Parathyroid adenoma (tissue), 2 donors: Measurements from ENCODE around the gene TMEM176B.

Experiments used
- H2AFZ ChIP-seq: fragments of 300-600 bp; sonication (generic); one replicate; pipeline ENCODE4 v1.7.0; 2017; ENCODE audit warnings: antibody characterized with exemption, mild to moderate bottlenecking
- H3K27ac ChIP-seq: fragments of 300-600 bp; sonication (generic); one replicate; pipeline ENCODE4 v1.7.0; 2017
- H3K27me3 ChIP-seq: fragments of 300-600 bp; sonication (generic); one replicate; pipeline ENCODE4 v1.7.0; 2017; ENCODE audit warnings: low read length; ENCODE audit not compliant: control insufficient read depth, insufficient read depth
- H3K36me3 ChIP-seq: fragments of 300-600 bp; sonication (generic); one replicate; pipeline ENCODE4 v1.7.0; 2017; ENCODE audit warnings: low read length; ENCODE audit not compliant: control insufficient read depth, insufficient read depth
- H3K4me1 ChIP-seq: fragments of 300-600 bp; sonication (generic); one replicate; pipeline ENCODE4 v1.7.0; 2017; ENCODE audit warnings: control low read depth
- H3K4me2 ChIP-seq: fragments of 300-600 bp; sonication (generic); one replicate; pipeline ENCODE4 v1.7.0; 2017; ENCODE audit warnings: low read length
- H3K4me3 ChIP-seq: fragments of 300-600 bp; sonication (generic); one replicate; pipeline ENCODE4 v1.7.0; 2017; ENCODE audit warnings: low read depth, low read length
- H3K79me2 ChIP-seq: fragments of 300-600 bp; sonication (generic); one replicate; pipeline ENCODE4 v1.7.0; 2017; ENCODE audit warnings: control low read depth
- H3K9ac ChIP-seq: fragments of 300-600 bp; sonication (generic); one replicate; pipeline ENCODE4 v1.7.0; 2017; ENCODE audit warnings: mild to moderate bottlenecking
- H3K9me3 ChIP-seq: fragments of 300-600 bp; sonication (generic); one replicate; pipeline ENCODE4 v1.7.0; 2017; ENCODE audit warnings: low read length; ENCODE audit not compliant: control insufficient read depth
- TF ChIP-seq, protein P1 (sequence below): fragments of 300-600 bp; sonication (generic); IDR thresholded peaks from one replicate; pipeline ENCODE4 v1.7.0; 2017; ENCODE audit warnings: antibody characterized with exemption, mild to moderate bottlenecking
- donor health status: primary hyperparathyroidism.

The TMEM176B gene

DNA sequence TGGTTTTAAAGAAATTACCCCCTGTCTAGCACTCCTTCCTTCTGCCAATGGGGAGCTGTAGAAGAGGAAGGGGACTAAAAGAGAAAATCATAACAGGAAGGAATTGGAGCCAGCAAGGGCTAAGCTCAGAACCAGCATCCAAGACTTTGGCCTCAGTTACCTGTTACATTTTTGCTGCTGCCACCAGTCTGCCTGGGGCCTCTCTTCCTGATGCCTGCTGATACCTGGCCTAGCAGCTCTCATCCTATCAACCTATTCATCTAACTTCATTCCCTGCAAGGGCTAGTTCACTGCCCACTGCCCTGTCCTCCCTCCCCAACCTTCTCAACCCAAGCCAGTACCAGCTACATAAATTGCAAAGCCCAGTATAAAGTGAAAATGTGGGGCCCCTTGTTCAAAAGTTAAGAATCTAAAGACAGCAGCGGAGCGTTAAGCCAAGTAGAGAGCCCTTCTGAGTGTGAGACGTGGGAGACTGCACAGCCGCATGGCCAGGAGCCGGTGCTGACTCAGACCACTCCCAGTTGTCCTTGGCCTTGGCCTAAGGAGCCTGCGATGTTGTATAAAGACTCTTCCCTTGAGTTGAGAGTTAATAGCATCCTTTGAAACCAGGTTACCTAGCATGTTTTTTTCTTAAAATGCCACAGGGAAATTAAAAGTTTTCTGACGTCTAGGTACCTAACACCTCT, 38.9 kb upstream of the TMEM176B start:
- Histone ChIP-seq H3K4me3 (no peak overlapping the region), H3K27me3 (no peaks in the 10 kb centered on the region), H3K79me2 (no peaks in the 10 kb centered on the region), H3K36me3 (no peaks in the 10 kb centered on the region), H3K9ac (no peak overlapping the region), H2AFZ (peak overlapping the region; percentile 70), H3K27ac (no peak overlapping the region), H3K4me1 (no peaks in the 10 kb centered on the region), H3K9me3 (no peaks in the 10 kb centered on the region), H3K4me2 (no peak overlapping the region)
- TF ChIP-seq, protein P1, sequence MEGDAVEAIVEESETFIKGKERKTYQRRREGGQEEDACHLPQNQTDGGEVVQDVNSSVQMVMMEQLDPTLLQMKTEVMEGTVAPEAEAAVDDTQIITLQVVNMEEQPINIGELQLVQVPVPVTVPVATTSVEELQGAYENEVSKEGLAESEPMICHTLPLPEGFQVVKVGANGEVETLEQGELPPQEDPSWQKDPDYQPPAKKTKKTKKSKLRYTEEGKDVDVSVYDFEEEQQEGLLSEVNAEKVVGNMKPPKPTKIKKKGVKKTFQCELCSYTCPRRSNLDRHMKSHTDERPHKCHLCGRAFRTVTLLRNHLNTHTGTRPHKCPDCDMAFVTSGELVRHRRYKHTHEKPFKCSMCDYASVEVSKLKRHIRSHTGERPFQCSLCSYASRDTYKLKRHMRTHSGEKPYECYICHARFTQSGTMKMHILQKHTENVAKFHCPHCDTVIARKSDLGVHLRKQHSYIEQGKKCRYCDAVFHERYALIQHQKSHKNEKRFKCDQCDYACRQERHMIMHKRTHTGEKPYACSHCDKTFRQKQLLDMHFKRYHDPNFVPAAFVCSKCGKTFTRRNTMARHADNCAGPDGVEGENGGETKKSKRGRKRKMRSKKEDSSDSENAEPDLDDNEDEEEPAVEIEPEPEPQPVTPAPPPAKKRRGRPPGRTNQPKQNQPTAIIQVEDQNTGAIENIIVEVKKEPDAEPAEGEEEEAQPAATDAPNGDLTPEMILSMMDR: no peak

DNA sequence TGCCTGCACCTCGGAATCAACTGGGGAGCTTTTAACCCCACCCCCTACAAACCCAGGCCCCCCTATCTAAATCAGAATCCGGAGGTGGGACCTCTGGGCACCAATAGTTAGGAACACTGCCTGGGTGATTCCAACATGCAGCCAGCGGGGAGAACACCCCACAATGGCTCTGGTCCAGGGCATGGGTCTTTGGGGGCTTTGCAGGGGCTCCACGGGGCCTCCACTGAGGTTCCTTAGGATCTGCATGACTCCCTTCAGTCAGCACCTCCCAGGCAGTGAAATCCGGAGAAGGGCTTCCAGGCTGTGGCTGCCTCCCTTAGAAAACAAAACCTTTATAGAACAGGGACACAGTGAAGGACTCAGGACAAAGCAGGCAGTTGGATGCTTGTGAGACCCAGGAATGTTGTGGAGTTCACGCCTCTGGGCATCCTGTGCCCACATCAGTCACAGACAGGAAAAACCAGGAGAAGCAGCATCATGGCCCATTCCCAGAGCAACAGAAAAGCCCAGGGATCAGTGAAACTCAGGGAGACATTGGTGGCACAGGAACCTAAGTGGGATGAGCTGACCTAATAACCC, 35.6 kb upstream of the TMEM176B start:
- Histone ChIP-seq H3K27me3 (no peaks in the 10 kb centered on the region), H3K9ac (no peak overlapping the region), H3K4me3 (no peak overlapping the region), H3K9me3 (no peaks in the 10 kb centered on the region), H3K27ac (no peak overlapping the region), H3K36me3 (no peaks in the 10 kb centered on the region), H3K4me2 (no peak overlapping the region), H3K79me2 (no peaks in the 10 kb centered on the region), H2AFZ (no peak overlapping the region), H3K4me1 (no peaks in the 10 kb centered on the region)
- TF ChIP-seq, protein P1: no peak

DNA sequence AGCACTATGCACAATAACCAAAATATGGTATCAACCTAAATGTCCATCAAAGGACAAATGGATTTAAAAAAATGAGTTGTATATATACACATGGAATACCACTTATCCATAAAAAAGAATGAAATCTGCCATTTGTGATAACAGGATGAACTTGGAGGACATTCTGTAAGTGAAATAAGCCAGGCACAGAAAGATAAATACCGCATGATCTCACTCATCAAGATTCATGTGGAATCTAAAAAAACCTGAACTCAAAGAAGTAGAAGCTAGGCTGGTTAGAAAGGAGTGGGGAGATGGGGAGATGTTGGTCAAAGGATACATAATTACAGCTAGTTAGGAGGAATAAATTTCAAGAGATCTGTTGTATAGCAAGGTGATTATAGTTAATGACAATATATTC, 34.9 kb upstream of the TMEM176B start:
- Histone ChIP-seq H3K27me3 (no peaks in the 10 kb centered on the region), H3K4me3 (no peak overlapping the region), H3K27ac (no peak overlapping the region), H3K9ac (no peak overlapping the region), H3K9me3 (no peaks in the 10 kb centered on the region), H3K36me3 (no peaks in the 10 kb centered on the region), H2AFZ (no peak overlapping the region), H3K4me1 (no peaks in the 10 kb centered on the region), H3K79me2 (no peaks in the 10 kb centered on the region), H3K4me2 (no peak overlapping the region)
- TF ChIP-seq, protein P1: no peak

DNA sequence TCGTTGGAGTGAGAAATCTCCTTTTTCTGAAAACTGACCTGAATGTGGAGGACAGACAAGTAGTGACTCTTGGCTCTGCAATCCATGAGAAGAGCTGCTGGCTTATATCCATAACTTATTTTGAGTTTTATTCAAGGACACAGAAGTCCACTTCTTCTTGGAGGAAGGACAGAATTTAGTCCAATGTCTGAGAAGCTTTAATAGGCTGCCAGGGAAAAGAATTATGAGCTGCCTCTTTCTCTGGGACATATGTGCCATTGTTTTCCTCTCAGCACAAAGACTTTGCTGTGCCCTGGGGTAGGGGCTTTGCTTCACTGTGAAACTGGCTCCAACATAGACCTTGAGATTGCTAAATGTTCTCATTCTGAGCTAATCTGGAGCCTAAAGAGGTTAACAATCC, 31.7 kb upstream of the TMEM176B start:
- TF ChIP-seq, protein P1: no peak
- Histone ChIP-seq H3K9ac (no peak overlapping the region), H3K79me2 (no peaks in the 10 kb centered on the region), H3K36me3 (no peaks in the 10 kb centered on the region), H3K27ac (no peak overlapping the region), H3K4me2 (no peak overlapping the region), H3K4me1 (no peaks in the 10 kb centered on the region), H3K4me3 (no peak overlapping the region), H2AFZ (no peak overlapping the region), H3K9me3 (no peaks in the 10 kb centered on the region), H3K27me3 (no peaks in the 10 kb centered on the region)

DNA sequence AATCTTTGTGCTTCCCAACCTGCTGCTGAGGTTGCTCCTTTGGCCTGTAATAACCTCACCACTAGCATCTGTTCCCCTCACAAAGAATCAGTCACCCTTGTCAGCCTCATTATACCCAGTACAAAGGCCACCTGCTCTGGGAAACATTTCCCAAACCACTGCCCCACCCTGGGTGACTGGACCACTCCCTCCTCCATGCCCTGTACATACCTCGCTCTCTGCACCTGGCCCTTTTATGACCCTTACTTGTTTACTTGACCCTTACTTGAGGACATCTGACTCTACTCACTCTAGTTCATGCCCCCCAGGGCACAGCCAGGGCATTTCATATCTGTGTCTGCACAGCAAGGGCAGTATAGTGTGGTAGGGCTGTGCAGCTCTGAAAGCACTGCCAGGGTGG, 30.8 kb upstream of the TMEM176B start:
- Histone ChIP-seq H3K27ac (no peak overlapping the region), H3K9ac (no peak overlapping the region), H3K9me3 (no peaks in the 10 kb centered on the region), H3K4me1 (no peaks in the 10 kb centered on the region), H2AFZ (no peak overlapping the region), H3K79me2 (no peaks in the 10 kb centered on the region), H3K4me2 (no peak overlapping the region), H3K4me3 (no peak overlapping the region), H3K27me3 (no peaks in the 10 kb centered on the region), H3K36me3 (no peaks in the 10 kb centered on the region)
- TF ChIP-seq, protein P1: no peak
